ENCODE data around the gene ATG5.
A peak's percentile ranks its signal among the peaks of the same experiment; 100 is the strongest.

The ATG5 gene

GRCh38 chr6:106178900-106179299, 146.7 kb downstream of the ATG5 start:
- Histone ChIP-seq H3K9ac (ENCODE audit: low read depth in 1 of 2, low read length in 2 of 2) (no peak overlapping the region), H3K4me3 (ENCODE audit: low read depth in 1 of 2, low read length in 2 of 2) (no peak overlapping the region), H3K27ac (ENCODE audit: low read depth, low read length) (no peak overlapping the region), H3K27me3 (ENCODE audit: control insufficient read depth in 1 of 2, insufficient read depth in 2 of 2, low read length in 2 of 2) (no peaks in the 10 kb centered on the region), H3K36me3 (ENCODE audit: control insufficient read depth in 1 of 2, insufficient read depth in 2 of 2, low read length in 2 of 2) (no peaks in the 10 kb centered on the region), H3K9me3 (ENCODE audit: control insufficient read depth in 1 of 2, low read length in 2 of 2) (no peaks in the 10 kb centered on the region), H3K4me1 (ENCODE audit: control insufficient read depth in 1 of 2, insufficient read depth in 2 of 2, low read length in 2 of 2) (peaks cover 8 to 27% of the 10 kb centered on the region in 2 donors)

- no peak overlapping the region for H3K4me3 ChIP-seq (ENCODE audit: low read depth in 1 of 2, low read length in 2 of 2)
- H3K4me1 ChIP-seq (ENCODE audit: control insufficient read depth in 1 of 2, insufficient read depth in 2 of 2, low read length in 2 of 2): peaks cover 8 to 27% of the 10 kb centered on the region in 2 donors
- no peak overlapping the region for H3K9ac ChIP-seq (ENCODE audit: low read depth in 1 of 2, low read length in 2 of 2)
- H3K9me3 ChIP-seq (ENCODE audit: control insufficient read depth in 1 of 2, low read length in 2 of 2): no peaks in the 10 kb centered on the region
- no peak overlapping the region for H3K27ac ChIP-seq (ENCODE audit: low read depth, low read length)
- H3K27me3 ChIP-seq (ENCODE audit: control insufficient read depth in 1 of 2, insufficient read depth in 2 of 2, low read length in 2 of 2): no peaks in the 10 kb centered on the region
- H3K36me3 ChIP-seq (ENCODE audit: control insufficient read depth in 1 of 2, insufficient read depth in 2 of 2, low read length in 2 of 2): no peaks in the 10 kb centered on the region
These were observed 147.8 kb downstream of the ATG5 start for GRCh38 chr6:106177786-106178185.

- Histone ChIP-seq H3K9me3 (ENCODE audit: control insufficient read depth in 1 of 2, low read length in 2 of 2) (no peaks in the 10 kb centered on the region), H3K4me1 (ENCODE audit: control insufficient read depth in 1 of 2, insufficient read depth in 2 of 2, low read length in 2 of 2) (peaks cover 0 to 7% of the 10 kb centered on the region in 2 donors), H3K9ac (ENCODE audit: low read depth in 1 of 2, low read length in 2 of 2) (no peak overlapping the region), H3K27me3 (ENCODE audit: control insufficient read depth in 1 of 2, insufficient read depth in 2 of 2, low read length in 2 of 2) (no peaks in the 10 kb centered on the region), H3K36me3 (ENCODE audit: control insufficient read depth in 1 of 2, insufficient read depth in 2 of 2, low read length in 2 of 2) (no peaks in the 10 kb centered on the region), H3K4me3 (ENCODE audit: low read depth in 1 of 2, low read length in 2 of 2) (no peak overlapping the region), H3K27ac (ENCODE audit: low read depth, low read length) (no peak overlapping the region)
These were observed 152.3 kb downstream of the ATG5 start for GRCh38 chr6:106173124-106173879.

- Histone ChIP-seq H3K4me3 (ENCODE audit: low read depth in 1 of 2, low read length in 2 of 2) (no peak overlapping the region), H3K27ac (ENCODE audit: low read depth, low read length) (no peak overlapping the region), H3K9ac (ENCODE audit: low read depth in 1 of 2, low read length in 2 of 2) (no peak overlapping the region), H3K4me1 (ENCODE audit: control insufficient read depth in 1 of 2, insufficient read depth in 2 of 2, low read length in 2 of 2) (no peaks in the 10 kb centered on the region), H3K9me3 (ENCODE audit: control insufficient read depth in 1 of 2, low read length in 2 of 2) (no peaks in the 10 kb centered on the region), H3K27me3 (ENCODE audit: control insufficient read depth in 1 of 2, insufficient read depth in 2 of 2, low read length in 2 of 2) (no peaks in the 10 kb centered on the region), H3K36me3 (ENCODE audit: control insufficient read depth in 1 of 2, insufficient read depth in 2 of 2, low read length in 2 of 2) (no peaks in the 10 kb centered on the region)
These were observed 155.3 kb downstream of the ATG5 start for GRCh38 chr6:106170030-106170791.

DNA sequence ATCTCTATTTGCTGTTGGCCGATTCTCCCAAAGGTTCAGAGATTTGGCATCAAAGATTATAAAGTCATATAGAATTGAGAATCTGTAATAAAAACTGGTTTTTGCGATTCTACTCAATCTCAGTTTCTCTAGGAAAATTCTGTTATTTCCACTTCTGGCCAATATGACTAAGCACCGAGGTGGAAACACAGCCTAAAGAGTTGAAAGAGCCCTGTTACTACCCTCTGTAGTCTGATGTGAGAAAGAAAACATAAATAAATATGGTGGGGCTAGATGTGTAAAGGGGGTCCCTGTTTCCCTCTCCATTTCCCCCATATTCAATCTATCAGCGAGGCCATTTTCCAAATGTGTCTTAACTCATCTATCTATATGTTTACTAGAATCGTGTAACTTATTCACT, 156.0 kb downstream of the ATG5 start:
- Histone ChIP-seq H3K4me3 (ENCODE audit: low read depth in 1 of 2, low read length in 2 of 2) (no peak overlapping the region), H3K9me3 (ENCODE audit: control insufficient read depth in 1 of 2, low read length in 2 of 2) (no peaks in the 10 kb centered on the region), H3K9ac (ENCODE audit: low read depth in 1 of 2, low read length in 2 of 2) (no peak overlapping the region), H3K27me3 (ENCODE audit: control insufficient read depth in 1 of 2, insufficient read depth in 2 of 2, low read length in 2 of 2) (no peaks in the 10 kb centered on the region), H3K36me3 (ENCODE audit: control insufficient read depth in 1 of 2, insufficient read depth in 2 of 2, low read length in 2 of 2) (no peaks in the 10 kb centered on the region), H3K4me1 (ENCODE audit: control insufficient read depth in 1 of 2, insufficient read depth in 2 of 2, low read length in 2 of 2) (peaks cover 0 to 3% of the 10 kb centered on the region in 2 donors), H3K27ac (ENCODE audit: low read depth, low read length) (no peak overlapping the region)

DNA sequence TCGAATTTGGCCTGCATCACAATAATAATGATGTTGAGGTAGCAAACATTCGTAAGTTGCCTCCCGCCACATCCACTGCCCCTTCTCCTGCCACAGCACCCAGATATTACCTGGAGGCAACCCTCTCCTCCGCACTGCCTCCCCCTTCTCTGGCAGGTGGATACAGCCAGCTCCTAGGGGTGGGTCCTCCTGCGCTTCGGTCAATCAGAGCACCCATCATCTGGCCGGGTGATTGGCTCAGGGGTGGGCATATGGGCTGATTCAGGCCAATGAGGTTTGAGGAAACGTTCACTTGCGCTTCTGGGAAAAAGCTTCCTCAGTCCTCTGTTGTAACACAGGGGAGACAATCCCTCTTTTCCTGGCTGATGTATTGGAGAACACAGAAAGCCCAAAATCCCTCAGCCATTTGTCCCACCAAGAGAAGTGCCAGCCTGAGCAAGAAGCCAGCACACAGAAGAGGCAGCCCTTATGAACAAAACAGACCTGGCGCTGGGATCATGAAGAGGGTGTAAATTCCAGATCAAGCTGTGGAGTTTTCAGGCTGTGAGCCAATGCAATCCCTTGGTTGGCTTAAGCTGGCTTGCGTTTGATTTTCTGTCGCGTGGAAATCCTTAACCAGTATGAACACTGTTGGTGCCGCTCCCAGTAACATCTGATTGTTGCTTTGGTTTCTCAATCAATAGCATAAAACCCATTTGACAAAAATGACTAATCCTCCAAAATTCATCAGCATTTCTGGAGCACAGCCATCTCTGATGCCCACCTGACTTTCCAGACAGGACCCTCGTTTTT, 157.3 kb downstream of the ATG5 start:
- Histone ChIP-seq H3K36me3 (ENCODE audit: control insufficient read depth in 1 of 2, insufficient read depth in 2 of 2, low read length in 2 of 2) (no peaks in the 10 kb centered on the region), H3K9me3 (ENCODE audit: control insufficient read depth in 1 of 2, low read length in 2 of 2) (no peaks in the 10 kb centered on the region), H3K27ac (ENCODE audit: low read depth, low read length) (no peak overlapping the region), H3K9ac (ENCODE audit: low read depth in 1 of 2, low read length in 2 of 2) (no peak overlapping the region), H3K4me3 (ENCODE audit: low read depth in 1 of 2, low read length in 2 of 2) (no peak overlapping the region), H3K27me3 (ENCODE audit: control insufficient read depth in 1 of 2, insufficient read depth in 2 of 2, low read length in 2 of 2) (no peaks in the 10 kb centered on the region), H3K4me1 (ENCODE audit: control insufficient read depth in 1 of 2, insufficient read depth in 2 of 2, low read length in 2 of 2) (peaks cover 10 to 16% of the 10 kb centered on the region in 2 donors)

- no peaks in the 10 kb centered on the region for H3K27me3 ChIP-seq (ENCODE audit: control insufficient read depth in 1 of 2, insufficient read depth in 2 of 2, low read length in 2 of 2)
- H3K9ac ChIP-seq (ENCODE audit: low read depth in 1 of 2, low read length in 2 of 2): no peak overlapping the region
- H3K4me1 ChIP-seq (ENCODE audit: control insufficient read depth in 1 of 2, insufficient read depth in 2 of 2, low read length in 2 of 2): peaks cover 16 to 21% of the 10 kb centered on the region in 2 donors
- H3K36me3 ChIP-seq (ENCODE audit: control insufficient read depth in 1 of 2, insufficient read depth in 2 of 2, low read length in 2 of 2): no peaks in the 10 kb centered on the region
- no peak overlapping the region for H3K4me3 ChIP-seq (ENCODE audit: low read depth in 1 of 2, low read length in 2 of 2)
- H3K27ac ChIP-seq (ENCODE audit: low read depth, low read length): no peak overlapping the region
- no peaks in the 10 kb centered on the region for H3K9me3 ChIP-seq (ENCODE audit: control insufficient read depth in 1 of 2, low read length in 2 of 2)
These were observed 158.3 kb downstream of the ATG5 start for GRCh38 chr6:106167096-106167814.

DNA sequence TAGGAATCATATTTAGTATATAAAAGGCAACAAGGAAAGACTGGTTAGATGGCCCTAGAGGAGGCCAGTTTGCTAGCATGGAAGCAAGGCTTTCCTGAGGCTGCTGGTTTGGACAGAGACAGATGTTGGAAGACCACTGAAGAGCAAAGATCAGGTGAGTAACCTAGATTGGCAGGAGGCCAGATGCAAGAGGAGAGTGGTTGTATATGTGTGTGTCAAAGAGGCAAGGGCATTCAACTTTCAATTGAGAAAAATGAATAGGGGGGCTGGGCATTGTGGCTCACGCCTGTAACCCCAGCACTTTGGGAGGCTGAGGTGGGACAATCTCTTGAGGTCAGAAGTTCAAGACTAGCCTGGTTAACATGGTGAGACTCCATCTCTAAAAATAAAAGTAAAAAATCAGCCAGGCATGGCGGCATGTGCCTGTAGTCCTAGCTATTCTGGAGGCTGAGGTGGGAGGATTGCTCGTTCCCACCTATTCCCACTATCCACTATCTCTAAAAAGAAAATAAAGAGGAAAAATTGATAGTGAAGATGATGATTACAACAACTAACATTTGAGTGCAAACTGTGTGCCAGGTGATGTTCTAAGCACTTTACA, 159.6 kb downstream of the ATG5 start:
- Histone ChIP-seq H3K36me3 (ENCODE audit: control insufficient read depth in 1 of 2, insufficient read depth in 2 of 2, low read length in 2 of 2) (no peaks in the 10 kb centered on the region), H3K4me1 (ENCODE audit: control insufficient read depth in 1 of 2, insufficient read depth in 2 of 2, low read length in 2 of 2) (peaks cover 16 to 21% of the 10 kb centered on the region in 2 donors), H3K9me3 (ENCODE audit: control insufficient read depth in 1 of 2, low read length in 2 of 2) (no peaks in the 10 kb centered on the region), H3K27ac (ENCODE audit: low read depth, low read length) (no peak overlapping the region), H3K9ac (ENCODE audit: low read depth in 1 of 2, low read length in 2 of 2) (no peak overlapping the region), H3K27me3 (ENCODE audit: control insufficient read depth in 1 of 2, insufficient read depth in 2 of 2, low read length in 2 of 2) (no peaks in the 10 kb centered on the region), H3K4me3 (ENCODE audit: low read depth in 1 of 2, low read length in 2 of 2) (no peak overlapping the region)

- peak overlapping the region in 1 of 2 donors; percentile 37 for H3K4me3 ChIP-seq (ENCODE audit: low read depth in 1 of 2, low read length in 2 of 2)
- H3K27ac ChIP-seq (ENCODE audit: low read depth, low read length): peak overlapping the region; percentile 70
- H3K36me3 ChIP-seq (ENCODE audit: control insufficient read depth in 1 of 2, insufficient read depth in 2 of 2, low read length in 2 of 2): no peaks in the 10 kb centered on the region
These were observed 161.3 kb downstream of the ATG5 start for GRCh38 chr6:106163966-106164877.

More at GRCh38 chr6:106163966-106164877, 161.3 kb downstream of the ATG5 start:
- peaks cover 16 to 21% of the 10 kb centered on the region in 2 donors for H3K4me1 ChIP-seq (ENCODE audit: control insufficient read depth in 1 of 2, insufficient read depth in 2 of 2, low read length in 2 of 2)
- H3K9me3 ChIP-seq (ENCODE audit: control insufficient read depth in 1 of 2, low read length in 2 of 2): no peaks in the 10 kb centered on the region
- peak overlapping the region in 1 of 2 donors; percentile 20 for H3K9ac ChIP-seq (ENCODE audit: low read depth in 1 of 2, low read length in 2 of 2)
- H3K27me3 ChIP-seq (ENCODE audit: control insufficient read depth in 1 of 2, insufficient read depth in 2 of 2, low read length in 2 of 2): no peaks in the 10 kb centered on the region
